ENCODE measurements around the gene ADAM15.

Gene ADAM15, protein sequence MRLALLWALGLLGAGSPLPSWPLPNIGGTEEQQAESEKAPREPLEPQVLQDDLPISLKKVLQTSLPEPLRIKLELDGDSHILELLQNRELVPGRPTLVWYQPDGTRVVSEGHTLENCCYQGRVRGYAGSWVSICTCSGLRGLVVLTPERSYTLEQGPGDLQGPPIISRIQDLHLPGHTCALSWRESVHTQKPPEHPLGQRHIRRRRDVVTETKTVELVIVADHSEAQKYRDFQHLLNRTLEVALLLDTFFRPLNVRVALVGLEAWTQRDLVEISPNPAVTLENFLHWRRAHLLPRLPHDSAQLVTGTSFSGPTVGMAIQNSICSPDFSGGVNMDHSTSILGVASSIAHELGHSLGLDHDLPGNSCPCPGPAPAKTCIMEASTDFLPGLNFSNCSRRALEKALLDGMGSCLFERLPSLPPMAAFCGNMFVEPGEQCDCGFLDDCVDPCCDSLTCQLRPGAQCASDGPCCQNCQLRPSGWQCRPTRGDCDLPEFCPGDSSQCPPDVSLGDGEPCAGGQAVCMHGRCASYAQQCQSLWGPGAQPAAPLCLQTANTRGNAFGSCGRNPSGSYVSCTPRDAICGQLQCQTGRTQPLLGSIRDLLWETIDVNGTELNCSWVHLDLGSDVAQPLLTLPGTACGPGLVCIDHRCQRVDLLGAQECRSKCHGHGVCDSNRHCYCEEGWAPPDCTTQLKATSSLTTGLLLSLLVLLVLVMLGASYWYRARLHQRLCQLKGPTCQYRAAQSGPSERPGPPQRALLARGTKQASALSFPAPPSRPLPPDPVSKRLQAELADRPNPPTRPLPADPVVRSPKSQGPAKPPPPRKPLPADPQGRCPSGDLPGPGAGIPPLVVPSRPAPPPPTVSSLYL

DNA sequence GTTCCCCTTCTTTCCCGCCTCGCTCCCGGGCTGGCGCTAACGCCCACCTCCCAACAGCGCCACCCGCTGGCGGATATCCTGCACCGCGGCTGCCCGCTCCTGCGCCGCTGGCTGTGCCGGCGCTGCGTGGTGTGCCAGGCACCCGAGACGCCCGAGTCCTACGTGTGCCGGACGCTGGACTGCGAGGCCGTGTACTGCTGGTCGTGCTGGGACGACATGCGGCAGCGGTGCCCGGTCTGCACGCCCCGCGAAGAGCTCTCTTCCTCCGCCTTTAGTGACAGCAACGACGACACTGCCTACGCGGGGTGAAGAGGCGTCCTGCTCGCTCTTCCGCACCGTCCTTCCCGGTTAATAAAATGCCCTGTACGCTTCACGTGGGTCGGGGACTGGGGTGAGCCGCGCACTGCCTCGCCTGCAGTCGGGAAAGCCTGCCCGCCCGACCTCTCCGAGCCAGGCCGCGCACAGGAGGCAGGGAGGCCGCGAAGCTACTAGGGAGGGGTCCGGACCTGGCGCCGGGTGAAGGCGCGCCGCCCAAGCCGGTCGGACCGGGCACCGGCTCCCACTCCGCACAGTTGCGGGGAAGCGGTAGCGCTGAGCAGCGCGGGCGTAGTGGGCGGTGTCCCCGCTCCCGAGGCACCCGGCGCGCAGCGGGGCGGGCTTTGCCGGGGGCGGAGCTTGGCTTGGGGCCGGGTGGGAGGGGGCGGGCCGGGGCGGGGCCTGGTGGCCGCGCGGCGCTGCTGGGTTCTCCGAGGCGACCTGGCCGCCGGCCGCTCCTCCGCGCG, at the start of gene ADAM15:
ADAM15 (plus strand) TSS at position 757 of the 782 bp plus-strand sequence. CDS start 71 bp downstream, outside the sequence.
- H3K4me3 ChIP-seq (ENCODE audit: low read length): peak within 1 kb of the TSS; percentile 80
- no peaks in the 10 kb centered on the region for H3K27me3 ChIP-seq (ENCODE audit: insufficient read depth, low read length)
- no peaks in the 10 kb centered on the region for H3K9me3 ChIP-seq (ENCODE audit: low read length)
- H2AFZ ChIP-seq (ENCODE audit: low read depth, low read length): peak within 1 kb of the TSS; percentile 91
- H3K36me3 ChIP-seq (ENCODE audit: insufficient read depth, low read length): peaks cover 2% of the 10 kb centered on the region
- peaks cover 24% of the 10 kb centered on the region for H3K4me1 ChIP-seq (ENCODE audit: insufficient read depth, low read length)

- Histone ChIP-seq H3K27me3 (ENCODE audit: insufficient read depth, low read length) (no peaks in the 10 kb centered on the region), H3K4me1 (ENCODE audit: insufficient read depth, low read length) (peaks cover 32% of the 10 kb centered on the region), H3K9me3 (ENCODE audit: low read length) (no peaks in the 10 kb centered on the region), H2AFZ (ENCODE audit: low read depth, low read length) (peak overlapping the region; percentile 63), H3K4me3 (ENCODE audit: low read length) (peak overlapping the region; percentile 64), H3K36me3 (ENCODE audit: insufficient read depth, low read length) (no peaks in the 10 kb centered on the region)
These were observed 49.8 kb upstream of the ADAM15 start for GRCh38 chr1:155001425-155001674.

GRCh38 chr1:155001675-155002463, 49.2 kb upstream of the ADAM15 start:
- Histone ChIP-seq H3K4me1 (ENCODE audit: insufficient read depth, low read length) (peaks cover 32% of the 10 kb centered on the region), H3K36me3 (ENCODE audit: insufficient read depth, low read length) (no peaks in the 10 kb centered on the region), H3K27me3 (ENCODE audit: insufficient read depth, low read length) (no peaks in the 10 kb centered on the region), H2AFZ (ENCODE audit: low read depth, low read length) (peak overlapping the region; percentile 63), H3K9me3 (ENCODE audit: low read length) (no peaks in the 10 kb centered on the region), H3K4me3 (ENCODE audit: low read length) (peak overlapping the region; percentile 64)

DNA sequence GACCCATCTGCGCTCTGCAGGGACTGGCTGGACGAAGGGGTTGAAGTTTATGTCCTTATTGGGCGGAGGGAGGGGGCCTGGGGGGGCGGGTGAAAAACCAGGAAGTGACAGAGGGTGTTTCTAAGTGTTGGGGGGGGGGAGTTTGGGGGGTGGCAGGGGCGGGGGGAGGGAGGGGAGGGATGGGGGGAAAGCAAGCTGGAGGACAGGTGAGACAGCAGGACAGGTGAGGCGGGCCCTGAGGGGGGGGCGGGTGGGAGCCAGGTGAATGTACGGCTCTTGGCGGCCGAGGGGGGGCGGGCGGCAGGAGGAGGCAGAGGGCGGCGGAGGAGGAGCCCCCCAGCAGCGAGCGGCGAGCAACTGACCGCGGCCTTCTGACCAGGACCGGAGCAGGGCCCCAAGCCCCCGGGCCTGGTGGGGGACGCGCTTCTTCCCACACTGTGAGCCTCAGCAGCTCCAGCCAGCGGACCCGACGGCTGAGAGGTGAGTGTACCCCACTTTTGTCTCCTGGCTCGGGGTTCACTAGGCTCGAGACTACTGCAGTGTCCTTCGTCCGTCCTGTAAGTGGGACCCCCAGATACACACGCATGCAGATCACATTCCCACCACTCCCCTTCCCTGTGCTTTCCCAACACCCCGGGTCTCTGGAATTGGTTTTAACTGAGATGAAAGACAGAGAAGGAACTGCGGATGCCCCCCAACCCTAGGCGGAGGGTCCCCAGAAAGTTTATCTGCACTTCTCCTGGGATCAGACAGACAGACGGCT, 48.5 kb upstream of the ADAM15 start, which contains the start of gene ZBTB7B:
ZBTB7B (plus strand) TSS at position 339 of the 763 bp plus-strand sequence. CDS start 11,859 bp downstream, outside the sequence.
- H3K9me3 ChIP-seq (ENCODE audit: low read length): no peaks in the 10 kb centered on the region
- peak within 1 kb of the TSS; percentile 63 for H2AFZ ChIP-seq (ENCODE audit: low read depth, low read length)
- peaks cover 32% of the 10 kb centered on the region for H3K4me1 ChIP-seq (ENCODE audit: insufficient read depth, low read length)
- no peaks in the 10 kb centered on the region for H3K27me3 ChIP-seq (ENCODE audit: insufficient read depth, low read length)
- peak within 1 kb of the TSS; percentile 64 for H3K4me3 ChIP-seq (ENCODE audit: low read length)
- H3K36me3 ChIP-seq (ENCODE audit: insufficient read depth, low read length): no peaks in the 10 kb centered on the region

DNA sequence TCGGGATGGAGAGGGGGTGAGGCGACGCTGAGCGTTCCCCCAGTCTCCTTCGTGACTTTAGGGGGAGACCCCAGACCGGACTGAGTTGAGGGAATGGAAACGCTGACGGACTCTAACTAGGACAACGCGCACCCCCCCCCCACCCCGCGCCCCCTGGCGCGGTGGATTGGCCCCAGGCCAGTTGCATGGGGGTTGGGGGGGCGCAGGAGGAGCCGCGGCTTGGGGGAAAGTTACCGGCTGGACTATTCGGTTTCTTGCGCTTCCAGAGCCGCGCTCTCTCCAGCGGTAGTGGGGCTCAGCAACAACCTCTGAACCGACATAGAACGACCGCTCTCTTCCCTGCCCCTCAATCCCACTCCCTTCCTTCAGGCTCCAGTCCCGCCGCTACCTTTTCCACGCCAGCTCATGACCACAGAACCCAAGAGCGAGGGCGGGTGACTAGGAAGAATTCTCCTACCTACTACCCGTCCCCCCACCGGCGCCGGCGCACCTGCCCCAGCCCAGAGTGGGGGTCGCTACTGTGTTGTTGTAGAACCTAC, 47.8 kb upstream of the ADAM15 start:
- Histone ChIP-seq H3K4me3 (ENCODE audit: low read length) (peak overlapping the region; percentile 59), H3K27me3 (ENCODE audit: insufficient read depth, low read length) (no peaks in the 10 kb centered on the region), H3K9me3 (ENCODE audit: low read length) (no peaks in the 10 kb centered on the region), H2AFZ (ENCODE audit: low read depth, low read length) (peak overlapping the region; percentile 34), H3K4me1 (ENCODE audit: insufficient read depth, low read length) (peaks cover 32% of the 10 kb centered on the region), H3K36me3 (ENCODE audit: insufficient read depth, low read length) (no peaks in the 10 kb centered on the region)

- peak overlapping the region; percentile 34 for H2AFZ ChIP-seq (ENCODE audit: low read depth, low read length)
- peaks cover 31% of the 10 kb centered on the region for H3K4me1 ChIP-seq (ENCODE audit: insufficient read depth, low read length)
- no peaks in the 10 kb centered on the region for H3K27me3 ChIP-seq (ENCODE audit: insufficient read depth, low read length)
- H3K9me3 ChIP-seq (ENCODE audit: low read length): no peaks in the 10 kb centered on the region
- peak overlapping the region; percentile 59 for H3K4me3 ChIP-seq (ENCODE audit: low read length)
- H3K36me3 ChIP-seq (ENCODE audit: insufficient read depth, low read length): no peaks in the 10 kb centered on the region
These were observed 47.3 kb upstream of the ADAM15 start for GRCh38 chr1:155003766-155004351.

DNA sequence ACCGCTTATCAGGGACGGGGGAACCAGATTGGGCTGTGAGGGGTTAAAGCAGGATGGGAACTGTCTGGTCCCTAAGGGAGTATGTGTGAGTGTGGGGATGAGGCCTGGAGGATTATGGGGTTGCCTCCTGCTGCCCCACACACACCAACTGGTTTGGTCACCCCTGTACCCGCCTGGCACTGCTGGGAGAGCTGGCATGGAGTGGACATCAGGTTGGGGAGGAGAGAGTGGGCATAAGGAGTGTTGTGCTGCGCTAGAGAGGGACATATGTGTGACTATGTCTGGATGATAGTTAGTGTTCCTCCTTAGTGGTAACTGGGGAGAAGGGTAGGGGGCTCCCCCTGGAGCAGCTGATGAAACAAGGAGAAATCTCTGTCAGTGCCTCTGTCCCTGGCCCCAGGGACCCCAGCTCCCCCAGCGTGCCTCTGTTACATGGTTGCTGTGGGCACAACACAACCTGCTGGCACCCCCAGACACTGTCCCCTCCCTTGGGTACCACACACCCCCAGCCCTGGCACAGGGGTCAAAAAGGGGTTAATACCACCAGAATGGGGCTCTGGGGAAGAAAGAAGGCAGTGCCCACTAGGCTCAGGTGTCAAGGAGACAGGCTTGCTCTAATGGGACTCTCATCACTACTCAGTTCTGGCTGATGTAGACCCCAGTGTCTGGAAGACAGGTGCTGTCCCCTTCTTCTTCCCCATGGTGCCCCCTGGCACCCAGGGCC, 46.6 kb upstream of the ADAM15 start:
- H3K4me1 ChIP-seq (ENCODE audit: insufficient read depth, low read length): peaks cover 29% of the 10 kb centered on the region
- H3K27me3 ChIP-seq (ENCODE audit: insufficient read depth, low read length): no peaks in the 10 kb centered on the region
- no peaks in the 10 kb centered on the region for H3K36me3 ChIP-seq (ENCODE audit: insufficient read depth, low read length)

DNA sequence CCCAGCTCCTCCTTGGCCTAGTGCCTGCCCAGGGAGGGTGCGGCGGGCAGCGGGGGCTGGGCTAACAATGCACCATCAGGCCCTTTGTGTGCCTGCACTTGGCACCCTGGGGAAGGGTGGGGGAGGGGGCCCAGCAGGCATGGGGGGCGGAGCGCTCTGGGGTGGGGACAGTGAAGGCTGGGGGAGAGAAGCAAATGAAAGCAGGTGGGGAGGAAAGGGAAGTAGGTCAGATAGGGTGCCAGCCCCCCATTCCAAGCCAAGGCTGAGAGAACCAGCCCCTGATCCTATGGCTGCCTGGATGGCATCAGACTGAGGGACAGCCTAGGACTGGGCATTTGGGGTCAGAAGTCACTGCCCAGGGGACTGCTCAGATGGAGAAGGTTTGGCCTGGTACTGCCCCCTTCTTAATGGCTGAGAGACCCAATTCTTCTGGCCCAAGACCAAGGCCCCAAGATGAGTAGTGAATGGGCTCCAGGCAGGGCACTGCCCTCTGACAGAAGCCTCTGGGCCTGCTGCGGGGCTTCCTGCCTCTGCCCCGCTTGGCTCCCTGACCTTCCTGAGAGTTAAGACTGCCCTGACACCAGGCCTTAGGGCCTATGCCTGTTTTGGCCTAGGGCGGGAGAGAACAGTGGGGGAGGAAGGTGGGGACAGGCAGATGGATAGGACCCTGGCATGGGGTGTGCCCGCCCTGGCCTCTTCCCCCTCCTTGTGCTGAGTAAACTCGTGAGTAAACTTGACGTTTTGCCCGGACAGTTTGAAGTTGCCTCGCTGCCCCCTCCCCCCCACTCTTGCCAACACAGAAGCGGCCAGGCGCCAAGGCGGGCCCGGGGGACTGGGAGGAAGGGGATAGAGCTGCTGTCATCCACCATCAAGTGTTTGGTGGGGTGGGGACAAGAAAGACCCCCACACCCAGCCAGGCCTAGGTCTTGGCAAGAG, 45.8 kb upstream of the ADAM15 start:
- Histone ChIP-seq H3K36me3 (ENCODE audit: insufficient read depth, low read length) (no peaks in the 10 kb centered on the region), H2AFZ (ENCODE audit: low read depth, low read length) (no peak overlapping the region), H3K27me3 (ENCODE audit: insufficient read depth, low read length) (no peaks in the 10 kb centered on the region), H3K4me1 (ENCODE audit: insufficient read depth, low read length) (peaks cover 22% of the 10 kb centered on the region), H3K4me3 (ENCODE audit: low read length) (no peak overlapping the region), H3K9me3 (ENCODE audit: low read length) (no peaks in the 10 kb centered on the region)

More for the DNA sequence above, 46.6 kb upstream of the ADAM15 start:
- H3K9me3 ChIP-seq (ENCODE audit: low read length): no peaks in the 10 kb centered on the region
- peak overlapping the region; percentile 59 for H3K4me3 ChIP-seq (ENCODE audit: low read length)
- H2AFZ ChIP-seq (ENCODE audit: low read depth, low read length): peak overlapping the region; percentile 34

- Histone ChIP-seq H3K4me3 (ENCODE audit: low read length) (no peak overlapping the region), H3K36me3 (ENCODE audit: insufficient read depth, low read length) (no peaks in the 10 kb centered on the region), H3K4me1 (ENCODE audit: insufficient read depth, low read length) (peaks cover 18% of the 10 kb centered on the region), H3K27me3 (ENCODE audit: insufficient read depth, low read length) (no peaks in the 10 kb centered on the region), H3K9me3 (ENCODE audit: low read length) (no peaks in the 10 kb centered on the region), H2AFZ (ENCODE audit: low read depth, low read length) (no peak overlapping the region)
These were observed 44.5 kb upstream of the ADAM15 start for GRCh38 chr1:155006601-155007101.

GRCh38 chr1:155007251-155007828, 43.8 kb upstream of the ADAM15 start:
- H3K9me3 ChIP-seq (ENCODE audit: low read length): no peaks in the 10 kb centered on the region
- no peaks in the 10 kb centered on the region for H3K27me3 ChIP-seq (ENCODE audit: insufficient read depth, low read length)
- no peak overlapping the region for H3K4me3 ChIP-seq (ENCODE audit: low read length)
- H3K36me3 ChIP-seq (ENCODE audit: insufficient read depth, low read length): no peaks in the 10 kb centered on the region
- peaks cover 25% of the 10 kb centered on the region for H3K4me1 ChIP-seq (ENCODE audit: insufficient read depth, low read length)
- no peak overlapping the region for H2AFZ ChIP-seq (ENCODE audit: low read depth, low read length)
